ENCODE results near the gene FSTL3.
"Not testable (repeated sequence)": the region's sequence is repeated elsewhere in the genome, so short reads cannot be mapped to it uniquely, and the experiment has no call there.

The FSTL3 gene

DNA sequence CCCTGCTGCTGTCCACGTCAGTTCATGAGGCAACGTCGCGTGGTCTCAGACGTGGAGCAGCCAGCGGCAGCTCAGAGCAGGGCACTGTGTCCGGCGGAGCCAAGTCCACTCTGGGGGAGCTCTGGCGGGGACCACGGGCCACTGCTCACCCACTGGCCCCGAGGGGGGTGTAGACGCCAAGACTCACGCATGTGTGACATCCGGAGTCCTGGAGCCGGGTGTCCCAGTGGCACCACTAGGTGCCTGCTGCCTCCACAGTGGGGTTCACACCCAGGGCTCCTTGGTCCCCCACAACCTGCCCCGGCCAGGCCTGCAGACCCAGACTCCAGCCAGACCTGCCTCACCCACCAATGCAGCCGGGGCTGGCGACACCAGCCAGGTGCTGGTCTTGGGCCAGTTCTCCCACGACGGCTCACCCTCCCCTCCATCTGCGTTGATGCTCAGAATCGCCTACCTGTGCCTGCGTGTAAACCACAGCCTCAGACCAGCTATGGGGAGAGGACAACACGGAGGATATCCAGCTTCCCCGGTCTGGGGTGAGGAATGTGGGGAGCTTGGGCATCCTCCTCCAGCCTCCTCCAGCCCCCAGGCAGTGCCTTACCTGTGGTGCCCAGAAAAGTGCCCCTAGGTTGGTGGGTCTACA lies 6.6 kb downstream of the FSTL3 start:
- no peak for DNase-seq (ENCODE audit: low spot score)

DNA sequence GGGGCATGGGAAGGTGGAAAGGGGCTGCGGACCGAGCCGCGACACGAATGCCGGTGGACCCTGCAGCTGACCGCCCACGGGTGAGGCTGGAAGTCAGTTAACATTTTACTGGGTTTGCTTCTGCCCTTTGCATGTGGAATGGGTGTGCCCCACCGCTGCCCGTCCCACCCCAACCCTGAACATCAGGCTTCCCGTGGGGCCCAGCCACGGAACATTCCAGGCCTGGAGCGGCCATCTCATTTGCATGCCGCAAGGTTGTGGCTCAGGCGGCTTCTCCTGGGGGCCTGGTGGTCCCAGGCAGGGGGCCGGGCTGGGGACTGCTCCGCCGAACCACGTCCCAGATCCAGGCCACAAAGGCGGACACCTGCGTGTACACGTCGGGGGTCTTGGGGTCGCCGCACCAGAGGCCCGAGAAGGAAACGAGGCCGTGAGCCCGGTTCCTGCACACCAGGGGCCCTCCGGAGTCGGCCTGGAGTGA lies 9.3 kb downstream of the FSTL3 start:
- DNase-seq (ENCODE audit: low spot score) = no peak

DNA sequence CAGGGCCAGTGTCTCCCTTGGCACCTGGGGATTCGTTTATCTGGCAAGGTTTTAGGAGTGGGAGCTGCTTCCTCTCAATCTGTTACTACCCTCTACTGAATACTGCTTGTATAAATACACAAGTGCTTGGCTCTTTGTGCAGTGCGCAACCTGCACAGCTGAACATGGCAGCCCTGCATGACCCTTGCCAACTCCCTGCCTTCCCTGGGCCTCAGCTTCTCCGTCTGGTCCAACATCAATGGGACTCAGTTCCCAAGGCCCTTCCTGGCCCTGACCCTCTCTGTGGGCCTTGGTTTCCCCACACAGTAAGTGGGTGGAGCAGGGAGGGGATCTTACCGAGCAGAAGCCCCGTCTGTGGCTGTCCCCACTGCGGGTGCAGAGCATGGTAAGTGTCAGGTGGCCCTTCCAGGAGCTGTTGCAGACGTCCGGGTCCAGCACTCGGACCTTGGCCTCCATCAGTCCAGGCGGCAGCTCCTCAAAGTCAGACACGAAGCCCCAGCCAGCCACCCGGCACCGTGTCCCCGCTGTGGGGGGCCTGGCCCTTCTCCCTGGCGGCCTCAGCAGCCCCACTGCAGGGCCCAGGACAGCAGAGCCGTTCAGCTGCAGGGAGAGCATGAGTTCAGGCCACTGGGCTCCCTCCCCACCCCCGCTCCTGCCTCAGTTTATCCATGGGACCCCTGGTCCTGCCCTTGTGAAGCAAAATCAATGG lies 10.6 kb downstream of the FSTL3 start:
- no peak for DNase-seq (ENCODE audit: low spot score)

DNA sequence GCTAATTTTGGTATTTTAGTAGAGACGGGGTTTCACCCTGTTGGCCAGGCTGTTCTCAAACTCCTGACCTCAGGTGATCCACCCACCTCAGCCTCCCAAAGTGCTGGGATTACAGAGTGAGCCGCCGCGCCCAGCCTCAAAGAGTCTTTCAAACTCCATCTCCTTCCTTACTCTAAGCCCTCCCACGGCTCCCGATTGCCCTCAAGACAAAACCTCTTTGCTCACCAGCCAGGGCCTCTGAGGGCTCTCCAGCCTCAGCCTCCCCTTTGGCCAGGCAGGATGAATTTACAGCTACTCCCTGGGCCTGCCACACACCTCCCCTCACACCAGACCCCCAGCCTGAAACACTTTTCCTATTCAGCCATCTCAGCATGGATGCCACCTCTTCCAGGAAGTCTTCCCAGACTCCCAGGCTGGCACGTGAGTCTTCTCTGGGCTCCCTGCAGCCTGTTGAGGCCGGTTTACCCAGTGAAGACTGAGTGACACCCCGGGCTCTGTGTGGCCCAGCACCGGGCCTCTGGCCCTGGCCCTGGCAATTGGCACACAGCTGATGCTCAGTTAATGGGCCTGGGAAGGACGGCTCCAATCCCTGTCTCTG lies 11.5 kb downstream of the FSTL3 start:
- no peak for DNase-seq (ENCODE audit: low spot score)

DNA sequence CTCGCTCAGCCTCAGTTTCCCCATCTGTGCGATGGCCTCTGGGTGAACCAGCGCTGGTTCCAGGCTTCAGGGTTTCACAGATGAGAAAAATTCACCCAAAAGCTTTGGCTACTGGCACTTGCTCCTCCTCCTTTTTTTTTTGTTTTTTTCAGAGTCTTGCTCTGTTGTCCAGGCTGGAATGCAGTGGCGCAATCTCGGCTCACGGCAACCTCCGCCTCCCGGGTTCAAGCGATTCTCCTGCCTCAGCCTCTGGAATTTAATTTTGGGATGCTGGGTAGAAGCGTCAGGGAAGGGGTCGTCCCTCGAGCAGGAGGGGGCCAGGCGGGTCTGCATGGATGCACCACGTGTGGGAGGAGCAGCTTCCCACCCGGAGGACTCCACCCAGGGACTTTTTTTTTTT lies 12.0 kb downstream of the FSTL3 start:
- DNase-seq (ENCODE audit: low spot score) = no peak

DNA sequence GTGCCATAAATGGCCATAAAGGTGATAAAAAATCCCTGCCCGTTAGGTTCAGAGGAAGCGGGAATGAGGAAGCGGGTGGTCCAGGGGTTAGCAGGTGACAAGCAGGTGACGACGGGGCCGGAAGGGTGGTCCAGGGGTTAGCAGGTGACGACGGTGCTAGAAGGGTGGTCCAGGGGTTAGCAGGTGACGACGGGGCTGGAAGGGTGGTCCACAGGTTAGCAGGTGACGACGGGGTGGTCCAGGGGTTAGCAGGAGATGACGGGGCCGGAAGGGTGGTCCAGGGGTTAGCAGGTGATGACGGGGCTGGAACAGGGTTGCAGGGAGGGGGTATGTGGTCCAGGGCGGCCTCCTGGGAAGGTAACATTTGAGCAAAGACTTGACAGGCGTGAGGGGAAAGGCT lies 12.8 kb downstream of the FSTL3 start:
- DNase-seq (ENCODE audit: low spot score) = no peak

DNA sequence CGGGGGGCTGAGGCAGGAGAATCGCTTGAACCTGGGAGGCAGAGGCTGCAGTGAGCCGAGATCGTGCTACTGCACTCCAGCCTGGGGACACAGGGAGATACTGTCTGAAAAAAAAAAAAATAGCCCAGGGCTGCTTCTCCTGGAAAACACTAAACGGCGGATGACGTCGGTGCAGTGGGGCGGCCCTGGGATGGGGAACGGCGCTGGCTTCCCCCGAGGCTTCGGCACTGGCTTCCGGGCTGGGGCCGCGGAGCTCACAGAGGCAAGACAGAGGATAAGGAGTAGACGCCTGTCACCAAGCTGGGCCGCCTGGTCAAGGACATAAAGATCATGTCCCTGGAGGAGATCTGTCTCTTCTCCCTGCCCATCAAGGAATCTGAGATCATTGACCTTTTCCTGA lies 14.0 kb downstream of the FSTL3 start:
- DNase-seq (ENCODE audit: low spot score) = no peak

DNA sequence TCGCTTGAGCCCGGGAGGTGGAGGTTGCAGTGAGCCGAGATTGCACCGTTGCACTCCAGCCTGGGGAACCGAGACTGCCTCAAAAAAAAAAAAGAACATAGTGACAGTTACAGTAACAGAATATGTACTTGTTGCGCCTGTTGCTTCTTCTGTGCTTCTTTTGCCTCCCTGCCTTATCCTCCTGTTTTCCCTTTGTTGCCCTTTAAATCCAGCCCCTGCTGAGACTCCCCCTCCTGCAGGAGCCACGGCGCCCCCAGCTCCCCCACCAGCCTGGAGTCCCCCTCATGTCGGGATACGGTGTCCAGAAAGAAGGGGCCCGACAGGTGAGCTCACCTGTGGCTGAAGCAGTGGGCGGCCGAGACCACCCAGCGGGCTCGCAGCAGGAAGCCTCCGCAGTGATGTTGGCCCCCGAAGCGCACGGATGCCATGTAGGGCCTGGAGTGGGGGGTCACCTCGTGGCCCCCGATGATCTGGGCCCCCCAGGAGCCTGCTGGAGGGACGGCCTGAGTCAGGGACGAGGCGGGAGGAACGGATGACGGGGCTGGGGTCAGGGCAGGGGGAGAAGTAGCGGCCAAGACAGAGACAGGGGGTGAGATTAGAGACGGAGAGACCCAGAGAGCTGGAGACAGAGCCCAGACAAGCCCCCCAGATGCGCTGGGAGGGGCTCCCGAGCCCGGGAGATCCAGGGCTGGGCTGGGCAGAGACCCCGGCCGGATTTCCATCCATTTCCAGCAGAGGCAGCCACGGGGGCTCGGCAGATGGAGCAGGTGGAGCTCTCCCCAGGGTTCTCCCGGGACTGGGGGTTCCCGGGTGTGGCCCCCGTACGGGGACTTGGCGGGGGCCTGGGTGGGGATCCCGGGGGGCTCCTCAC lies 18.5 kb downstream of the FSTL3 start:
- DNase-seq (ENCODE audit: low spot score) = no peak

DNA sequence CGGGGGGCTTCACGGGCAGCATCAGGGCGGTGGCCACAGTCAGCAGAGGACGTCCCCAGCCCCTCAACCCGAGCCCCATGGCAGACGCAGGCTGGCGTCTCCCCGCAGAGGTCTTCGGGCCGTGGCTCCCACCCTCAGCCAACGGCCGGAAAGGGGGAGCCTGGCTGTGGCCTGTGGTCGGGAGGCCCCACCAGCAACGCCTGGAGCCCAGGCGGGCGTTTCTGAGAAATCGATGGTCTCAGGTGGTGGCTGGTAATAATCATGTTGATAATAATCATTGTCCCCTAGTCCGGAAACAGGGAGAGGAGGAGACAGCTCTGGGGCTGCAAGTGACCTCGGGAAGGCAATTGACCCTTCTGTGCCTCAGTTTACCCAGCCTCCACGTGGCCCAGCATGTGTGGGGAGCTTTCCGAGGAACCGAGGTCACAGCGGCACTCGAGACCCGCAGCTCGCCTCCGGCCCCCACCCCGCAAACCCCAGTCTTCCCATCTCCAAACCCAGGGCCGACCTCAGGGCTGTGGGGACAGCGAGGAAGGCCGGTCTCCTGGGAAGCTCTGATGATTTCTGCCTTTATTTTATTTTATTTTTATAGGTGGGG lies 19.3 kb downstream of the FSTL3 start, which contains the start of gene PRSS57:
Gene PRSS57 (minus strand): TSS at position 101 of the 598 bp plus-strand sequence. CDS start 22 bp downstream, at position 79.
- no peak for DNase-seq (ENCODE audit: low spot score)

DNA sequence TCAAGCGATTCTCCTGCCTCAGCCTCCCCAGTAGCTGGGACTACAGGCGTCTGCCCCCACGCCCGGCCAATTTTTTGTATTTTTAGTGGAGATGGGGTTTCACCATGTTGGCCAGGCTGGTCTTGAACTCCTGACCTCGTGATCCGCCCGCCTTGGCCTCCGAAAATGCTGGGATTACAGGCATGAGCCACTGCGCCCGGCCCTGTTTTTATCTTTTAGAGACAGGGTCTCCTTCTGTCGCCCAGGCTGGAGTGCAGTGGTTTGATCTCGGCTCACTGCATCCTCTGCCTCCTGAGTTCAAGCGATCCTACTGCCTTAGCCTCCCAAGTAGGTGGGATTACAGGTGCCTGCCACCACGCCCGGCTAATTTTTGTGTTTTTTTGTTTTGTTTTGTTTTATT lies 22.3 kb downstream of the FSTL3 start:
- DNase-seq (ENCODE audit: low spot score) = not testable (repeated sequence)

DNA sequence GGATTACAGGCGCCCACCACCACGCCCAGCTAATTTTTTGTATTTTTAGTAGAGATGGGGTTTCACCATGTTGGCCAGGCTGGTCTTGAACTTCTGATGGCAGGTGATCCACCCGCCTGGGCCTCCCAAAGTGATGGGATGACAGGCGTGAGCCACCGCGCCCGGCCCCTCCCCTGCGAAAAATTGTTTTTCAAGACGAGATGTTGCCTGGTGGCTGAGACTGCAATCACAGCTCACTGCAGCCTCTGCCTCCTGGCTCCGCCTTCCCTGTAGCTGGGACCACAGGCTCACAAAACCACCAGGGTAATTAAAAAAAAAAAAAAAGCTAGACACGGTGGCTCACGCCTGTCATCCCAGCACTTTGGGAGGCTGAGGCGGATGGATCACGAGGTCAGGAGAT lies 23.7 kb downstream of the FSTL3 start:
- DNase-seq (ENCODE audit: low spot score) = not testable (repeated sequence)

DNA sequence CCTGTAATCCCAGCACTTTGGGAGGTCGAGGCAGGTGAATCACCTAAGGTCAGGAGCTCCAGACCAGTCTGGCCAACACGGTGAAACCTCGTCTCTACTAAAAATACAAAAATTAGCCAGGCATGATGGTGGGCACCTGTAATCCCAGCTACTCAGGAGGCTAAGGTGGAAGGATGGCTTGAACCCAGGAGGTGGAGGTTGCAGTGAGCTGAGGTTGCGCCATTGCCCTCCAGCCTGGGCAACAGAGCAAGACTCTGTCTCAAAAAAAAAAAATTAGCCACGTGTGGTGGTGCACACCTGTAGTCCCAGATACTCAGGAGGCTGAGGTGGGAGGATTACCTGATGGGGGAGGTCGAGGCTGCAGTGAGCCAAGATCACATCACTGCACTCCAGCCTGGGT lies 26.7 kb downstream of the FSTL3 start:
- DNase-seq (ENCODE audit: low spot score) = not testable (repeated sequence)

DNA sequence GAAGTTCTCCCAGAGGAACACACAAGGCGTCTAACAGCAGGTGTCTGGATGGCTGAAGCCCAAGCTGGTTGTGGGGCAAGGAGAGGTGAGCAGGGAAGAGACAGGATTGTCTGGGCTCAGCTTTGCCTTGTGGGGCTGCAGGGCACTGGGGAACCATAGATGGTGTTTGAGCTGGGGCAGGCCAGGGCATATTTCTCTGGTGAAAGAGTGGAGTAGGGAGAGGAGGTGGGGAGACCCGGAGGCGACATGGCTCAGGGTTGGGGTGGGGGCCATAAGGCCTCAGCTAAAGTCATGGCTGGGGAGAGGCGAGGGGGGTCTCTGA lies 27.1 kb downstream of the FSTL3 start:
- DNase-seq (ENCODE audit: low spot score) = no peak

DNA sequence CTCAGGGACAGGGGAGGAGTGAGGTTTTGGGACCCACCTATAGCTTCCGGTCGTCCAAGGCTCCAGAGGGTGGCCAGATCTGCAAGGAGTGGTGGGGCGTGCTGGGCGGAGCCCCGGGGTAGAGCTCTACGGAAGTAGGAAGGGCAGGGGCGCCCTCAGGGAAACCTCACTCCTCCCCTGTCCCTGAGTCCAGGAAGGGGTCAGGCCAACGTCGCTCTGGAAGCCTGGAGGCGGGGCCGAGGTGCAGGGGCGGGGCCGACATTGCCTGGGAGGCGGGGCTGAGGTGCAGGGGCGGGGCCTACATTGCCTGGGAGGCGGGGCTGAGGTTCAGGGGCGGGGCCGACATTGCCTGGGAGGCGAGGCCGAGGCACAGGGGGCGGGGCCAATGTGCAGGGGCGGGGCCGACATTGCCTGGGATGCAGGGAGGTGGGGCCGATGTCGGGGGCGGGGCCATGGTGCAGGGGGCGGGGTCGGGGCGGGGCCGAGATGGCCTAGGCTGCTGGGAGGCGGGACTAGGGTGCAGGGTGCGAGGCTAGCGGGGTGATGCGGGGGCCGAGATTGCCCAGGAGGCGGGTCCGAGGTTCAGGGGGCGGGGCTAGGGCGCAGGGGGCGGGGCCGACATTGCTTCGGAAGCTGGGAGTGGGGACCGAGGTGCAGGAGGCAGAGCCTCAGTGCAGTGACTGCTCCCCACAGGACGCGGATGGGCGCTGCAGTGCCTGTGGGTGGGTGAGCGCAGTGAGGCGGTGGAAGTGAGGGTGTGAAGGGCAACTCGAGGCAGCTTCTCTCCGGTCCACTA lies 27.7 kb downstream of the FSTL3 start:
- DNase-seq (ENCODE audit: low spot score) = peak; percentile 37

DNA sequence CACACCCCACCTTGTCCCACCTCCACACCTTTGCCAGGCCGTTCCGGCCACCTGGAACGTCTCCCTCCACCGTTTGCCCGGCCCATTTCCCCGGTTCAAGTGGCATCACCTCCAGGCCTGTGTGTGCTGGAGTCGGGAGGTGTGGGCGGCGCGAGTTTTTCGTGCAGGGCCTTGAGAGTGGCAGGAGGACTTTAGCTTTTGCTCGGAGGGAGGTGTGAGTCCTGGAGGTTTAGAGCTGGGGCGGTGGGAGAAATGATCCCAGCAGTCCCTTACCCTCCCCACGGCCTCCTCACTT lies 28.2 kb downstream of the FSTL3 start:
- no peak for DNase-seq (ENCODE audit: low spot score)

DNA sequence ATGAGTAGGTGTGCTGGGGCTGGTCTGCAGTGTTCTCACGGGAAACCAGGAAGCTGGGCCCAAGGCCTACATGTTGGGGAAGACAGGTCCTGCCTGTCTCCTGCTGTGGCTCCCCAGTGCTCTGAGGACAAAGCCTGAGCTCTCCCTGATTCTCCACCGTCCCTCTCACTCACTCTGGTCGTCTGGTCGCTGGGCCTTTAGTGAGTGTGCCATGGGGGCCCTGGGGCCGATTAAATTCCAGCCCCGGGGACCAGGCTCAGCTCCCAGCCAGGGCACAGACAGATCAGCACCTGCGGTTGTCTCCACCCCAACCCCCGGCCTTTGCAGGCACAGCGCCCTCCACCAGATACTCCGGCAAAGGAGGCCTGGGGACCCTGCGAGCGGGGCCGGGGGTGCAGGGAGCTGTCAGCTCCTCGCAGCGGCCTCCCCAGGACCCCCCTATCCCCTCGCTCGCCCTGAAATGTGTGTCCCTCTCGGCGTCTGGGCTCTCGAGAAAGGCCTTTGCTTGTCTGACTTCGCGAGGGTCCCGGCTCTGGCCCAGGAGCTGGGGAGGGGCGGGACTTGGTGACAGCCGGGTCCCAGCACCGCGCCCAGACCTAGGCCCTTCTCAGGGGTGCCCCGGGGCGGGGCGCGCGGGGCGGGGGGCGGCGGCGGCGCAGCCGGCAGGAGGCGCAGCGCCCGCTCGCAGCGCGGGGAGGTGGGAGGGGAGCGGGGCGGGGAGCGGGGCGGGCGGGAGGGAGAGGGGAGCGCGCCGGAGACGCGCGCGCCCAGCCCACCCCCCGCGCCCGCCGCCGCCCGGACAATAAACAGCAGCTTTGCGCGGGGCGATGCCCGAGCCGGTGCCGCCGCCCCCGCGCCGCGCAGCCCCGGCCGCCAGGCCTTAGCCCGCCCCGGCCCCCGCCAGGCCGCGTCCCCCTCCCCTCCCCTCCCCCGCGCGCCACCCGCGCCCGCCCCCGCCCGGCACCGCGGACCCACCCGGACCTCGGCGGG lies 32.3 kb downstream of the FSTL3 start, which contains the start of gene PALM:
Gene PALM (plus strand): TSS at position 782 of the 990 bp plus-strand sequence. CDS start 212 bp downstream, outside the sequence.
- DNase-seq (ENCODE audit: low spot score) = no peak

DNA sequence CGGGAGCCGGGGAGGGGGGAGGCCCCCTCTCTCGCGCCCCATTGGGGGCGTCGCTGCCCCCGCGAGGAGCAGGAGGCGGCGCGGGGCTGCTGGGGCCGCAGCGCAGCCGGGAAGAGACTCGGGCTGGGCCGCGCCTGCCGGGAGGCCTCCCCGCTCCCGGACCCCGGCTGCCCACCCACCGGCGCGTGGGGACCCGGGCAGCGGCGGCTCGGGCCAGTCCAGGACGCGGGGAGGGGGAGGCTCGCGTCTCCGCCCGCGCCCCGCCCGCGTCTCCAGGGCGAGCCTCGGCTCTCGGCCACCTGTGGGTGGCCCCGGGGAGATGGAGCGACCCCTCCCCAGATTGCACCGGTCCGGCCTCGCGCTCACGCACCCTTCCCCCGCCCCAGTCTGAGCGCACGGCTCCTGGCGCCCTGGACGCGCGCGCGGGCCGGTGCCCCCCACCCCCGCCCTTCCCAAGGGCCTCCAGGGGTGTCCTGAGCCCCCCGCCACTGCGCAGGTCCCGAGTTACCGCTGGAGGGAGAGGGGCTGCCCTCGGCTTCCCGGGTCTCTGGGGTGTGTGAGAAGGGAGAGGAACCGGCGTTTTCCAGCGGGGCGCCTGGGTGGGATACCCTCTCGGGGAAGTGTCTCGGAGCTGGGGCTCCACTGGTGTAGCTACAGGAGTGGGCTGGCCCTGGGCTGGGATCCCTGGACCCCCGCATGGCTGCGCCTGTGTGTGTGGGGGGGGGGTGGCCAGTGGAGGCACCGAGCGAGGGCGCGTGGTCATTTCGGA lies 33.2 kb downstream of the FSTL3 start:
- DNase-seq (ENCODE audit: low spot score) = no peak

DNA sequence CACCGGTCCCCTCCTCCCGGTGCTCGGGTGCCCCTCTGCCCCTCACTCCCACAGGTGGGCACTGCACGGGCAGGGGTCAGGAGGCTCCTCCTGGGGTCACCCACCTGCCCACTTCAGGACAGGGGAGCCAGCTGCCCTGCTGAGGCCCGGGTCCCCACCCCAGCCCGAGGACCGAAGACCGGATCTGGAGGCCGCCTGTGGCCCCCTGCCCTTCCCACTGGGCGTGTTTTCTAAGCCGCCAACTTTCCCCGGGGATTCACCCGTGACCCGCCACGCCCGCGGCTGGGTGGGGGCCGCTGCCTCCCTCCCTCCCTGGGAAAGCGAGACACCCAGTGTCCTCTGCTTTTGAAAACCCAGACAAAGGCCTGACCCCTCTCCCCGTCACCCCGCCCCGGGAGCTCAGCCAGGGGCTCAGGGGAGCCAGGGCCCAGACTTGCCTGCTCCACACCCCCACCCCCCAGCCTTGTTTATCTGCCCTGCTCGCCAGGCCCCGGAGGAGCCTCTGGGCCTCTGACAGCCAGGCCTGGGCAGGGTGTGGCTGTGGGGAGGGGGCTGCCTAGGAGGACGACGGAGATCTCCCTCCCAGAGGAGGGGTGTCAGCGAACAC lies 33.9 kb downstream of the FSTL3 start:
- no peak for DNase-seq (ENCODE audit: low spot score)

DNA sequence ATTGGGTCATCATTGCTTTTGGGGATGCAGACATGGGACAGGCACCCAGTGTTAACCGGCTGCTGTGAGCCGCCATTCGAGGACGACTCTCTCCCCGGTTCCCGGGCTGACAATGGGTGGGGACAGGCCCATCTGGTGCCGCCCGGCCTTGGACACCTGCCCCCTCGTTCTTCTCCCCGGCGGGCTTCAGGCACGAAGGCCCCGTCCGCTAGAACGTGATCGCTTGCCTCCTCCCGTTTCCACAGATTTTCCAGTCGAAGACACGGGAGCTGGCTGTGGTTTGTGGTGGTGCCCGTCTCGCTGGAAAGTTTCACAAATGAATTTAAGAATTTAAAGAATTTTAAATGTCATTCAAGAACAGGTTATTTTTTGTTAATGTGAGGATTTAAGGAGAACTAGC lies 34.6 kb downstream of the FSTL3 start:
- DNase-seq (ENCODE audit: low spot score) = no peak
